Measurements from ENCODE around the gene PIP4K2A. TPM values are rescaled to one million over a fixed set of nuclear protein-coding genes. Genes with fewer than 3 reads are reported as not detected.

The PIP4K2A gene
- polyA plus RNA-seq, 2 donors, result 4.0 to 6.1 TPM

DNA sequence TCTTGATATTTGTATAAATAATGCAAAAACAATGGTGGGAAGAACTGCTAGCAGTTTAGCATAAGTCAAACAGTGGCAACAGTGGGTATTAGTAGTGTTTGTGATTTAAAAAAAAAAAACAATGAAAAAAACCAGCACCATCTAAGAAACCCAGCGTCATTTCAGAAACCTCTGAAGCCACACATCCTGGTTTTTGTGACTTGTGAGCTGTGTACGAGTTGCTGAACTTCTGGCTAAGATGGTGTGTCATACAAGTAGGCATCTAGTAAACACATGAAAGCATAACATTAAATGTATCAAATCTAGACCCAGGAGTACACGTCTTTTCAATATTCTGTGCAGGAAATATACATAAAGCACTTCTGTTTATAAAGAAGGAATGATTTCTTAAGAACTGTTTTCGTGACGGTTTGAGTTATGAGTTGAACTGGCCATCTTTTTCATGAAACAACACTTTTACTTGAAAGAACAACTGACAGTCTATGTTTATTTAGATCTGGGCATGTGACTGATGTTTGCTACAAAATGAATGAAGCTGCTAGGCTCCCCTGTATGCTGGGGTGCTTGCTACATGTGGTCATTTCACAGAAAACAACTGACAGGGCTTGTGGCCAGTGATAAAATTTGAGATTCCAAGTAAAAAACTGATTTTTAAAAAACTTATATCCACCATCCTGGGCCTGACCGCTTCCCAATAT lies 143.5 kb downstream of the PIP4K2A start:
- Histone ChIP-seq H3K27me3 (ENCODE audit: control insufficient read depth in 1 of 2, insufficient read depth in 2 of 2, low read length in 2 of 2) (no peaks in the 10 kb centered on the region), H3K4me1 (ENCODE audit: control insufficient read depth in 2 of 2, insufficient read depth in 2 of 2, low read length in 1 of 2) (no peaks in the 10 kb centered on the region), H3K27ac (ENCODE audit: low read depth in 2 of 2, low read length in 1 of 2) (no peak overlapping the region), H3K36me3 (ENCODE audit: control insufficient read depth in 2 of 2, insufficient read depth in 2 of 2, low read length in 1 of 2) (peaks cover 6% of the 10 kb centered on the region in 2 donors), H3K9me3 (ENCODE audit: control insufficient read depth in 2 of 2, insufficient read depth in 1 of 2, low read depth in 1 of 2, low read length in 1 of 2) (no peaks in the 10 kb centered on the region), H3K4me3 (ENCODE audit: low read depth in 1 of 2, low read length in 2 of 2) (no peak overlapping the region)
- 71 to 77% methylated on average over 6 of the region's 6 CpGs for WGBS, 2 donors

DNA sequence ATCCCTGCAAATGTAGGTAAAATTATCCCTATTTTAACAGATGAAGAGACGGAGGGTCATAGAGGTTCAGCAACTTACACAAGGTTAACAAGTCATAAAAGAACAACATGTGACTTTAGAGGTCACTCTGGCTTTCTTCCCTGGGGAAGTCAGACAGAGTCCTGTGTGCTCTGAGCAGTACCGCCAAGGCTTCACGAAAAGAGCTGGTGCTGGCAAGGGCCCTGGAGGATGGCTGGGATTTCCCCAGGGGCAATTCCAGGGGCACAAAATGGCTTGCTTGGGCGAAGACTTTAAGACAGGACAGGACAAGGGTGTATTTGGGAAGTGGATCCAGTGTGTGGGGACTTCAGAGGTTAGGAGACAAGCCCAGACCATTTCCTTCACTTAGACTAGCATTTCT lies 144.1 kb downstream of the PIP4K2A start:
- Histone ChIP-seq H3K27ac (ENCODE audit: low read depth in 2 of 2, low read length in 1 of 2) (no peak overlapping the region), H3K36me3 (ENCODE audit: control insufficient read depth in 2 of 2, insufficient read depth in 2 of 2, low read length in 1 of 2) (peaks cover 6% of the 10 kb centered on the region in 2 donors), H3K9me3 (ENCODE audit: control insufficient read depth in 2 of 2, insufficient read depth in 1 of 2, low read depth in 1 of 2, low read length in 1 of 2) (no peaks in the 10 kb centered on the region), H3K4me3 (ENCODE audit: low read depth in 1 of 2, low read length in 2 of 2) (no peak overlapping the region), H3K27me3 (ENCODE audit: control insufficient read depth in 1 of 2, insufficient read depth in 2 of 2, low read length in 2 of 2) (no peaks in the 10 kb centered on the region), H3K4me1 (ENCODE audit: control insufficient read depth in 2 of 2, insufficient read depth in 2 of 2, low read length in 1 of 2) (no peaks in the 10 kb centered on the region)
- 82 to 90% methylated on average over 4 of the region's 4 CpGs for WGBS, 2 donors

DNA sequence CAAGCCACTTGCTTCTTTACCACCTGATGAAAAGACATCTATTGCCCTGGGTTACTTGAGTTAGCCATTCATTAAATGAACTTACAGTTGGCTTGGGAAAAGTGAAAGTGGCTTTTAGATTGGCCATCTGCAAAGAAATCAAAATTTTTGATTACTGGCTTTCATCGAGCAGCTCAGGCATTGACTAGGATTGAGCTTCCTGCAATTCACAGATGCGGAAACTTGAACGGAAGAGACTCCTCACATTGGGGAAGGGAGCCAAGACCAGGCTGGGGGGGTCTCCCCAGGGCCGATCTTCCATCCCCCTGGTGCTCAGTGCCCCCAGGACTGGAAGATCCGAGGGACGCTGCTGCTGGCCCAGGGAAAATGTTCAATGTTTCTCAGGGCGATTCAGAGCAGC lies 145.4 kb downstream of the PIP4K2A start:
- no peak overlapping the region for H3K4me3 ChIP-seq (ENCODE audit: low read depth in 1 of 2, low read length in 2 of 2)
- H3K27me3 ChIP-seq (ENCODE audit: control insufficient read depth in 1 of 2, insufficient read depth in 2 of 2, low read length in 2 of 2), result no peaks in the 10 kb centered on the region
- no peak overlapping the region for H3K27ac ChIP-seq (ENCODE audit: low read depth in 2 of 2, low read length in 1 of 2)
- no peaks in the 10 kb centered on the region for H3K4me1 ChIP-seq (ENCODE audit: control insufficient read depth in 2 of 2, insufficient read depth in 2 of 2, low read length in 1 of 2)
- peaks cover 11 to 12% of the 10 kb centered on the region in 2 donors for H3K36me3 ChIP-seq (ENCODE audit: control insufficient read depth in 2 of 2, insufficient read depth in 2 of 2, low read length in 1 of 2)
- WGBS, 2 donors, result 86% methylated on average over 7 of the region's 7 CpGs
- H3K9me3 ChIP-seq (ENCODE audit: control insufficient read depth in 2 of 2, insufficient read depth in 1 of 2, low read depth in 1 of 2, low read length in 1 of 2), result no peaks in the 10 kb centered on the region

DNA sequence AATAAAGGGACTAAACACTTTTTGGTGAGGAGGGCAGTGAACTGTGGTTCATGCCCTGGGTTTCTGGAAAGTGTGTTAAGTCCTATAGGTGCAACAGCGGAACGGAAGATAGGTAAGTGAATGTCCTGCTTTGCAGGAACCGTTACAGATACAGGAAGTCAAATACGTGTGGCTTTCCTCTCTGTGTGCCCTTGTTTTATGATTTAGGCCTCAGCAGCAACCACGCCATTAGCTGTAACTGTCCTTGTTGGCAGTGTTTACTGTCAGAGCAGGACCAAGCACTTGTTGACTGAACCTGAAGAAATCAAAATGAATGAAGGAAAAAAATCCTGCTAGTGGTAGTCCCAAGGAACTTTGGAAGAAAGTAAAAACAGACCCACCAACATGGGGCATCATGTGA lies 150.3 kb downstream of the PIP4K2A start:
- 77 to 87% methylated on average over 5 of the region's 5 CpGs for WGBS, 2 donors
- no peaks in the 10 kb centered on the region for H3K9me3 ChIP-seq (ENCODE audit: control insufficient read depth in 2 of 2, insufficient read depth in 1 of 2, low read depth in 1 of 2, low read length in 1 of 2)
- H3K4me3 ChIP-seq (ENCODE audit: low read depth in 1 of 2, low read length in 2 of 2), result no peak overlapping the region
- H3K27ac ChIP-seq (ENCODE audit: low read depth in 2 of 2, low read length in 1 of 2), result no peak overlapping the region
- peaks cover 8 to 12% of the 10 kb centered on the region in 2 donors for H3K36me3 ChIP-seq (ENCODE audit: control insufficient read depth in 2 of 2, insufficient read depth in 2 of 2, low read length in 1 of 2)
- no peaks in the 10 kb centered on the region for H3K27me3 ChIP-seq (ENCODE audit: control insufficient read depth in 1 of 2, insufficient read depth in 2 of 2, low read length in 2 of 2)
- no peaks in the 10 kb centered on the region for H3K4me1 ChIP-seq (ENCODE audit: control insufficient read depth in 2 of 2, insufficient read depth in 2 of 2, low read length in 1 of 2)

DNA sequence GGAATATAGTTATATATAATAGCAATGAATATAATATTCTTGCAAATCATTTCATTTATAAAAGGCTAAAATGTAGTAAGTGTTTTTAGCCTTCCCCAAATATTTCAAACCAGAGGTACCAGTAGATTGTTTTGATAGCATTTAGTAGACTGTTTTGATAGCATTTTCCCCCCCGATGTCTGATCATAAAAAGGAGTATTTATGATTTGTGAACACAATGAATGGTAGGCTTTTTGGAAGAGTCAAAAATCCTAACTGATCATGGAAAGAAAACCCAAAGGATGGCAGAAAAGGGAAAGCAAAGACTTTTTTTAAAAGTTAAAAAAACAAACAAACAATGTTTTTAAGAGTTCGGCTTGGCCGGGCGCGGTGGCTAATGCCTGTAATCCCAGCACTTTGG lies 152.5 kb downstream of the PIP4K2A start:
- Histone ChIP-seq H3K27ac (ENCODE audit: low read depth in 2 of 2, low read length in 1 of 2) (no peak overlapping the region), H3K27me3 (ENCODE audit: control insufficient read depth in 1 of 2, insufficient read depth in 2 of 2, low read length in 2 of 2) (no peaks in the 10 kb centered on the region), H3K36me3 (ENCODE audit: control insufficient read depth in 2 of 2, insufficient read depth in 2 of 2, low read length in 1 of 2) (peaks cover 8% of the 10 kb centered on the region in 2 donors), H3K4me1 (ENCODE audit: control insufficient read depth in 2 of 2, insufficient read depth in 2 of 2, low read length in 1 of 2) (no peaks in the 10 kb centered on the region), H3K4me3 (ENCODE audit: low read depth in 1 of 2, low read length in 2 of 2) (no peak overlapping the region), H3K9me3 (ENCODE audit: control insufficient read depth in 2 of 2, insufficient read depth in 1 of 2, low read depth in 1 of 2, low read length in 1 of 2) (no peaks in the 10 kb centered on the region)
- 96% methylated on average over 5 of the region's 5 CpGs for WGBS, 2 donors

DNA sequence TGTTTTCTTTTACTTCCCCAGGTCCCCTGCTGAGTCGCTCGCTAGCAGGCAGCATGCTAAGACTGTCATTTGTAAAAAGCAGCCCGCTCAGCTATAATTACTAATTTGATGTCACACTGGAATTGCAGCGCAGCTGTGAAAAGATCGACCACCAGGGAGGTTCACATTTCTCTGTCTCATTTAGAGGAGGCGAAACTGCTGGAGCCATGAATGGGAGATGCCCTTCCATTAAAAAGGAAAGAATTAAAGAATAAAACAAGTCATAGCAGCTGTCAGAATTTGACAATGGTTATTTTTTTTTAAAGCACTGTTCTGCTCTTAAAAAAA lies 153.5 kb downstream of the PIP4K2A start:
- no peaks in the 10 kb centered on the region for H3K9me3 ChIP-seq (ENCODE audit: control insufficient read depth in 2 of 2, insufficient read depth in 1 of 2, low read depth in 1 of 2, low read length in 1 of 2)
- no peaks in the 10 kb centered on the region for H3K4me1 ChIP-seq (ENCODE audit: control insufficient read depth in 2 of 2, insufficient read depth in 2 of 2, low read length in 1 of 2)
- H3K27ac ChIP-seq (ENCODE audit: low read depth in 2 of 2, low read length in 1 of 2), result no peak overlapping the region
- peaks cover 6 to 8% of the 10 kb centered on the region in 2 donors for H3K36me3 ChIP-seq (ENCODE audit: control insufficient read depth in 2 of 2, insufficient read depth in 2 of 2, low read length in 1 of 2)
- no peaks in the 10 kb centered on the region for H3K27me3 ChIP-seq (ENCODE audit: control insufficient read depth in 1 of 2, insufficient read depth in 2 of 2, low read length in 2 of 2)
- 88 to 93% methylated on average over 6 of the region's 6 CpGs for WGBS, 2 donors
- H3K4me3 ChIP-seq (ENCODE audit: low read depth in 1 of 2, low read length in 2 of 2), result no peak overlapping the region

- Histone ChIP-seq H3K27me3 (ENCODE audit: control insufficient read depth in 1 of 2, insufficient read depth in 2 of 2, low read length in 2 of 2) (no peaks in the 10 kb centered on the region), H3K9me3 (ENCODE audit: control insufficient read depth in 2 of 2, insufficient read depth in 1 of 2, low read depth in 1 of 2, low read length in 1 of 2) (no peaks in the 10 kb centered on the region), H3K36me3 (ENCODE audit: control insufficient read depth in 2 of 2, insufficient read depth in 2 of 2, low read length in 1 of 2) (peaks cover 6 to 8% of the 10 kb centered on the region in 2 donors), H3K4me1 (ENCODE audit: control insufficient read depth in 2 of 2, insufficient read depth in 2 of 2, low read length in 1 of 2) (no peaks in the 10 kb centered on the region), H3K4me3 (ENCODE audit: low read depth in 1 of 2, low read length in 2 of 2) (no peak overlapping the region), H3K27ac (ENCODE audit: low read depth in 2 of 2, low read length in 1 of 2) (no peak overlapping the region)
- WGBS, 2 donors, result 81 to 95% methylated on average over 17 of the region's 17 CpGs
These were observed 154.1 kb downstream of the PIP4K2A start for GRCh38 chr10:22560096-22560912.

- Histone ChIP-seq H3K27me3 (ENCODE audit: control insufficient read depth in 1 of 2, insufficient read depth in 2 of 2, low read length in 2 of 2) (no peaks in the 10 kb centered on the region), H3K4me1 (ENCODE audit: control insufficient read depth in 2 of 2, insufficient read depth in 2 of 2, low read length in 1 of 2) (no peaks in the 10 kb centered on the region), H3K9me3 (ENCODE audit: control insufficient read depth in 2 of 2, insufficient read depth in 1 of 2, low read depth in 1 of 2, low read length in 1 of 2) (no peaks in the 10 kb centered on the region), H3K36me3 (ENCODE audit: control insufficient read depth in 2 of 2, insufficient read depth in 2 of 2, low read length in 1 of 2) (no peaks in the 10 kb centered on the region), H3K27ac (ENCODE audit: low read depth in 2 of 2, low read length in 1 of 2) (no peak overlapping the region), H3K4me3 (ENCODE audit: low read depth in 1 of 2, low read length in 2 of 2) (no peak overlapping the region)
- 49 to 69% methylated on average over 1 of the region's 1 CpG for WGBS, 2 donors
These were observed 157.1 kb downstream of the PIP4K2A start for GRCh38 chr10:22557321-22557720.

GRCh38 chr10:22556774-22557173 lies 157.6 kb downstream of the PIP4K2A start:
- 90 to 93% methylated on average over 6 of the region's 6 CpGs for WGBS, 2 donors
- H3K4me1 ChIP-seq (ENCODE audit: control insufficient read depth in 2 of 2, insufficient read depth in 2 of 2, low read length in 1 of 2), result no peaks in the 10 kb centered on the region
- H3K27me3 ChIP-seq (ENCODE audit: control insufficient read depth in 1 of 2, insufficient read depth in 2 of 2, low read length in 2 of 2), result no peaks in the 10 kb centered on the region
- no peak overlapping the region for H3K27ac ChIP-seq (ENCODE audit: low read depth in 2 of 2, low read length in 1 of 2)
- no peaks in the 10 kb centered on the region for H3K9me3 ChIP-seq (ENCODE audit: control insufficient read depth in 2 of 2, insufficient read depth in 1 of 2, low read depth in 1 of 2, low read length in 1 of 2)
- H3K36me3 ChIP-seq (ENCODE audit: control insufficient read depth in 2 of 2, insufficient read depth in 2 of 2, low read length in 1 of 2), result no peaks in the 10 kb centered on the region
- no peak overlapping the region for H3K4me3 ChIP-seq (ENCODE audit: low read depth in 1 of 2, low read length in 2 of 2)

Measured in esophagus (tissue), 2 donors.